Measurements from ENCODE around the gene SSRP1.

The SSRP1 gene

DNA sequence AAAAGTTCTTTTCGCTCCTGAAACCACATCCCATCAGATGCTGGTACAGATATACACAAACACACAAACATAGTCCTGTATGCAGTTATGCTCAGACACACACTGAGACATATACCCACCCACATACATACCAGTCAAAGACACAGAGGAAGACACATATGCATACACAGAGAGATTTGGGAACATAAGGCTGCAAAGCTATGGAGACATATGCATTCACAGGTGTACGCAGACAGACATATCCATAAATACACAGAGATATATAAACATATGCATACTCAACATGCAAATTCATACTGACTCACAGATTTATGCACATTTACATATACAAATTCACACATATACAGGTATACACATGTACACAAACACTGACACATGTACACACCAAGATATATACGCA, 39.3 kb upstream of the SSRP1 start:
- Histone ChIP-seq H3K4me1 (ENCODE audit: control insufficient read depth, insufficient read depth, low read depth, low read length) (no peaks in the 10 kb centered on the region), H3K79me1 (replicated peaks; ENCODE audit: low read length, poor library complexity, severe bottlenecking) (no peaks in the 10 kb centered on the region), H2BK5ac (ENCODE audit: low read depth, low read length, poor library complexity, severe bottlenecking) (no peak overlapping the region), H2BK15ac (ENCODE audit: low read depth, poor library complexity, severe bottlenecking) (no peak overlapping the region), H2AK5ac (ENCODE audit: low read length, severe bottlenecking) (no peak overlapping the region), H3K4ac (ENCODE audit: low read depth in 1 of 2, low read length in 2 of 2) (no peak overlapping the region), H4K8ac (ENCODE audit: low read length) (no peak overlapping the region), H3K18ac (ENCODE audit: low read depth in 1 of 2, low read length in 2 of 2) (no peak overlapping the region), H3K14ac (ENCODE audit: low read length in 2 of 2) (no peak overlapping the region), H2BK12ac (ENCODE audit: low read length in 2 of 2) (no peak overlapping the region), H3K27ac (ENCODE audit: low read length, poor library complexity, severe bottlenecking) (no peak overlapping the region), H4K91ac (ENCODE audit: low read length) (no peak overlapping the region), H3K4me3 (ENCODE audit: insufficient read depth in 1 of 2, low read depth in 1 of 2, low read length in 2 of 2) (no peak overlapping the region), H3K36me3 (ENCODE audit: control insufficient read depth in 1 of 2, insufficient read depth in 2 of 2, low read depth in 1 of 2, low read length in 2 of 2) (no peaks in the 10 kb centered on the region), H2BK120ac (ENCODE audit: low read depth, low read length) (no peak overlapping the region), H3K23ac (ENCODE audit: low read length in 2 of 2) (no peak overlapping the region), H2AFZ (ENCODE audit: low read depth, low read length) (no peak overlapping the region), H3K9ac (ENCODE audit: low read length) (no peak overlapping the region), H3K9me3 (ENCODE audit: control insufficient read depth, low read length) (no peaks in the 10 kb centered on the region), H3K27me3 (ENCODE audit: control insufficient read depth in 1 of 2, insufficient read depth in 1 of 2, low read length in 2 of 2) (peaks cover 0 to 29% of the 10 kb centered on the region in 2 experiments), H3K4me2 (ENCODE audit: low read length, poor library complexity, severe bottlenecking) (no peak overlapping the region)
- 91% methylated on average over 3 of the region's 3 CpGs for WGBS
- DNase-seq = no peak

DNA sequence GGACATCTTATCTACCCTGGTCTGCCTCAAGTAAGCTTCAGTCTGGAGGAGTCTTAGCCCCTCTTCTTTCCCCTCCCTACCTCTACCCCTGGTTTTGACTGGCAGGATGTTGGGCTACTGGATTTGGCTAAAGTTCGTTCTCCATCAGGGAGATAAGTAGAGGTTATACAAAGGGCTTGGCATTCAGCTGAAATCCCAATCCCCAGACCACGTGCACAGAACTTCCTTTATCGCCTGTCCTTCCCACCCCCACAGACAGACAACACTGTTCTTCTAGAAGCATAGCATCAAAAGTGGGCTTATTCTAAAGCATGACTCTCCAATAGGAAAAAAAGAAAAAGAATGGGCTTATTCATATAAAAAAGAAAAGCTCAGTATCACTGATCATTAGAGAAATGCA, 37.5 kb upstream of the SSRP1 start:
- Histone ChIP-seq H2BK120ac (ENCODE audit: low read depth, low read length) (no peak overlapping the region), H2BK12ac (ENCODE audit: low read length in 2 of 2) (no peak overlapping the region), H3K14ac (ENCODE audit: low read length in 2 of 2) (no peak overlapping the region), H3K36me3 (ENCODE audit: control insufficient read depth in 1 of 2, insufficient read depth in 2 of 2, low read depth in 1 of 2, low read length in 2 of 2) (no peaks in the 10 kb centered on the region), H3K27me3 (ENCODE audit: control insufficient read depth in 1 of 2, insufficient read depth in 1 of 2, low read length in 2 of 2) (peaks cover 0 to 29% of the 10 kb centered on the region in 2 experiments), H2AK5ac (ENCODE audit: low read length, severe bottlenecking) (no peak overlapping the region), H4K91ac (ENCODE audit: low read length) (no peak overlapping the region), H3K4me3 (ENCODE audit: insufficient read depth in 1 of 2, low read depth in 1 of 2, low read length in 2 of 2) (no peak overlapping the region), H3K79me1 (replicated peaks; ENCODE audit: low read length, poor library complexity, severe bottlenecking) (no peaks in the 10 kb centered on the region), H3K4me1 (ENCODE audit: control insufficient read depth, insufficient read depth, low read depth, low read length) (no peaks in the 10 kb centered on the region), H2BK5ac (ENCODE audit: low read depth, low read length, poor library complexity, severe bottlenecking) (no peak overlapping the region), H2AFZ (ENCODE audit: low read depth, low read length) (no peak overlapping the region), H3K27ac (ENCODE audit: low read length, poor library complexity, severe bottlenecking) (no peak overlapping the region), H3K9ac (ENCODE audit: low read length) (no peak overlapping the region), H2BK15ac (ENCODE audit: low read depth, poor library complexity, severe bottlenecking) (no peak overlapping the region), H3K4ac (ENCODE audit: low read depth in 1 of 2, low read length in 2 of 2) (no peak overlapping the region), H3K18ac (ENCODE audit: low read depth in 1 of 2, low read length in 2 of 2) (no peak overlapping the region), H3K4me2 (ENCODE audit: low read length, poor library complexity, severe bottlenecking) (no peak overlapping the region), H3K9me3 (ENCODE audit: control insufficient read depth, low read length) (no peaks in the 10 kb centered on the region), H4K8ac (ENCODE audit: low read length) (no peak overlapping the region), H3K23ac (ENCODE audit: low read length in 2 of 2) (no peak overlapping the region)
- DNase-seq = no peak
- WGBS = no CpG with 5 or more reads among the region's 3 CpGs

DNA sequence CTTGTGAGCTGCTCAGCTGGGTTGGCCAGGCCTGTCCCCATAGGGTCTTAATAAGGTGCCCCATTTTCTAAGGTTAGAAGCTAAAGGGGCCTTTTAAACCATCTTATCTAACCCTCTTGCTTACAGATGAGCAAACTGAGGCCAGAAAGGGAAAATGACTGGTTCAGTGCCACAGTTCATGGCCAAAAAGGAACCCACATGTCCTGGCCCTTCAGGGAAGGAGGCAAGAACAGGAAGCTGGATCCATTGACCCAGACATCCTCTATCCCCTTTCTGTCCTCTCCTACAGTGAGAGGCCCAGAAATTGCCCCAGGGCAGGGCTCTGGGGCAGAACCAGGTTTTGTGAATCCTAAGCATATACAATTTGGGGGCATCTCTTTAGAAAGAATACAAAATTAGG, 35.2 kb upstream of the SSRP1 start:
- Histone ChIP-seq H3K4me2 (ENCODE audit: low read length, poor library complexity, severe bottlenecking) (no peak overlapping the region), H3K79me1 (replicated peaks; ENCODE audit: low read length, poor library complexity, severe bottlenecking) (no peaks in the 10 kb centered on the region), H3K9ac (ENCODE audit: low read length) (no peak overlapping the region)

DNA sequence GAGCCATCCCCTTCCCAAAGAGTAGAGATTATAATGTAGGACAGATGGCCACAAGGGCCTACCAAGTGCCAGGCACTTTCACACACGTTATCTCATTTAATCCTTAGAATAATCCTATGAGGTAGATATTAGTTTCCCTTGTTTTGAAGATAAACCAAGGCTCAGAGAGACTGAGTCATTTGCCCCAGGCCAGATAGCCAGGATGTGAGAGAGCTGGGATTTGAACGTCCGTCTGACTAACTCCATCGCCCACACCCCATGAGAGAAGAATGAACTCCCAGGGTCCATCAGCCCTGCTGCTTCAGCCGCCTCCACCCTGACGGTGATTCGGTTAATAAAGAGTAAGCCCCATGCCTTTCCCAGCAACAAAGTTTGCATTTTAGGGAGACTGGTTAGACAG, 34.6 kb upstream of the SSRP1 start:
- no peak overlapping the region for H3K4ac ChIP-seq (ENCODE audit: low read depth in 1 of 2, low read length in 2 of 2)
- no peaks in the 10 kb centered on the region for H3K4me1 ChIP-seq (ENCODE audit: control insufficient read depth, insufficient read depth, low read depth, low read length)
- H3K4me2 ChIP-seq (ENCODE audit: low read length, poor library complexity, severe bottlenecking) = no peak overlapping the region
- H2BK5ac ChIP-seq (ENCODE audit: low read depth, low read length, poor library complexity, severe bottlenecking) = no peak overlapping the region
- H3K36me3 ChIP-seq (ENCODE audit: control insufficient read depth in 1 of 2, insufficient read depth in 2 of 2, low read depth in 1 of 2, low read length in 2 of 2) = no peaks in the 10 kb centered on the region
- no peak overlapping the region for H3K4me3 ChIP-seq (ENCODE audit: insufficient read depth in 1 of 2, low read depth in 1 of 2, low read length in 2 of 2)
- no peak overlapping the region for H3K23ac ChIP-seq (ENCODE audit: low read length in 2 of 2)
- no peak overlapping the region for H3K14ac ChIP-seq (ENCODE audit: low read length in 2 of 2)
- no peak overlapping the region for H4K8ac ChIP-seq (ENCODE audit: low read length)
- H3K9ac ChIP-seq (ENCODE audit: low read length) = no peak overlapping the region
- no peak overlapping the region for H2AFZ ChIP-seq (ENCODE audit: low read depth, low read length)
- WGBS = 80% methylated on average over 5 of the region's 7 CpGs
- H2BK12ac ChIP-seq (ENCODE audit: low read length in 2 of 2) = no peak overlapping the region
- H3K18ac ChIP-seq (ENCODE audit: low read depth in 1 of 2, low read length in 2 of 2) = no peak overlapping the region
- DNase-seq = no peak
- peaks cover 0 to 31% of the 10 kb centered on the region in 2 experiments for H3K27me3 ChIP-seq (ENCODE audit: control insufficient read depth in 1 of 2, insufficient read depth in 1 of 2, low read length in 2 of 2)
- no peak overlapping the region for H2BK120ac ChIP-seq (ENCODE audit: low read depth, low read length)
- H4K91ac ChIP-seq (ENCODE audit: low read length) = no peak overlapping the region
- no peaks in the 10 kb centered on the region for H3K79me1 ChIP-seq (replicated peaks; ENCODE audit: low read length, poor library complexity, severe bottlenecking)
- H2AK5ac ChIP-seq (ENCODE audit: low read length, severe bottlenecking) = no peak overlapping the region
- H3K9me3 ChIP-seq (ENCODE audit: control insufficient read depth, low read length) = no peaks in the 10 kb centered on the region
- no peak overlapping the region for H2BK15ac ChIP-seq (ENCODE audit: low read depth, poor library complexity, severe bottlenecking)
- H3K27ac ChIP-seq (ENCODE audit: low read length, poor library complexity, severe bottlenecking) = no peak overlapping the region

More for the DNA sequence above, 35.2 kb upstream of the SSRP1 start:
- Histone ChIP-seq H4K8ac (ENCODE audit: low read length) (no peak overlapping the region), H3K27ac (ENCODE audit: low read length, poor library complexity, severe bottlenecking) (no peak overlapping the region), H2BK15ac (ENCODE audit: low read depth, poor library complexity, severe bottlenecking) (no peak overlapping the region), H3K9me3 (ENCODE audit: control insufficient read depth, low read length) (no peaks in the 10 kb centered on the region), H3K14ac (ENCODE audit: low read length in 2 of 2) (no peak overlapping the region), H2AK5ac (ENCODE audit: low read length, severe bottlenecking) (no peak overlapping the region), H3K27me3 (ENCODE audit: control insufficient read depth in 1 of 2, insufficient read depth in 1 of 2, low read length in 2 of 2) (peaks cover 0 to 25% of the 10 kb centered on the region in 2 experiments), H3K23ac (ENCODE audit: low read length in 2 of 2) (no peak overlapping the region), H4K91ac (ENCODE audit: low read length) (no peak overlapping the region), H3K36me3 (ENCODE audit: control insufficient read depth in 1 of 2, insufficient read depth in 2 of 2, low read depth in 1 of 2, low read length in 2 of 2) (no peaks in the 10 kb centered on the region), H2BK5ac (ENCODE audit: low read depth, low read length, poor library complexity, severe bottlenecking) (no peak overlapping the region), H3K4ac (ENCODE audit: low read depth in 1 of 2, low read length in 2 of 2) (no peak overlapping the region), H3K18ac (ENCODE audit: low read depth in 1 of 2, low read length in 2 of 2) (no peak overlapping the region), H2AFZ (ENCODE audit: low read depth, low read length) (no peak overlapping the region), H3K4me3 (ENCODE audit: insufficient read depth in 1 of 2, low read depth in 1 of 2, low read length in 2 of 2) (no peak overlapping the region), H2BK12ac (ENCODE audit: low read length in 2 of 2) (no peak overlapping the region), H3K4me1 (ENCODE audit: control insufficient read depth, insufficient read depth, low read depth, low read length) (no peaks in the 10 kb centered on the region), H2BK120ac (ENCODE audit: low read depth, low read length) (no peak overlapping the region)
- no peak for DNase-seq
